Measurements from ENCODE around the gene STAT4.

The STAT4 gene

GRCh38 chr2:191190435-191190834 is 39.6 kb upstream of the STAT4 start:
- FAIRE-seq, result no peak
- no peak for DNase-seq (ENCODE audit: insufficient read length, low spot score)
- no peak for TF ChIP-seq CTCF (IDR thresholded peaks at IDR 0.05; ENCODE audit: insufficient read depth, missing control alignments)

GRCh38 chr2:191189112-191189635 is 38.4 kb upstream of the STAT4 start:
- no peak for TF ChIP-seq CTCF (IDR thresholded peaks at IDR 0.05; ENCODE audit: insufficient read depth, missing control alignments)
- FAIRE-seq, result no peak
- DNase-seq (ENCODE audit: insufficient read length, low spot score), result no peak

- FAIRE-seq, result no peak
- no peak for TF ChIP-seq CTCF (IDR thresholded peaks at IDR 0.05; ENCODE audit: insufficient read depth, missing control alignments)
- DNase-seq (ENCODE audit: insufficient read length, low spot score), result no peak
Observed at GRCh38 chr2:191188550-191189093, 37.8 kb upstream of the STAT4 start.

- DNase-seq (ENCODE audit: insufficient read length, low spot score) (no peak), FAIRE-seq (no peak)
Observed at GRCh38 chr2:191187105-191187829, 36.5 kb upstream of the STAT4 start.

GRCh38 chr2:191184457-191184856 is 33.7 kb upstream of the STAT4 start:
- no peak for TF ChIP-seq CTCF (IDR thresholded peaks at IDR 0.05; ENCODE audit: insufficient read depth, missing control alignments)
- no peak for DNase-seq (ENCODE audit: insufficient read length, low spot score)
- FAIRE-seq, result no peak

More at GRCh38 chr2:191187105-191187829, 36.5 kb upstream of the STAT4 start:
- TF ChIP-seq CTCF (IDR thresholded peaks at IDR 0.05; ENCODE audit: insufficient read depth, missing control alignments), result no peak

- no peak for TF ChIP-seq CTCF (IDR thresholded peaks at IDR 0.05; ENCODE audit: insufficient read depth, missing control alignments)
- DNase-seq (ENCODE audit: insufficient read length, low spot score) (no peak), FAIRE-seq (no peak)
Observed at GRCh38 chr2:191183516-191183915, 32.7 kb upstream of the STAT4 start.

GRCh38 chr2:191183081-191183480 is 32.3 kb upstream of the STAT4 start:
- DNase-seq (ENCODE audit: insufficient read length, low spot score), result no peak
- FAIRE-seq, result no peak
- TF ChIP-seq CTCF (IDR thresholded peaks at IDR 0.05; ENCODE audit: insufficient read depth, missing control alignments), result no peak
